Choroid plexus epithelial cell (primary cell): ENCODE data around the gene TSPY4.
"Not testable (repeated sequence)": the region's sequence is repeated elsewhere in the genome, so short reads cannot be mapped to it uniquely, and the experiment has no call there.

Experiments used
- DNase-seq: peaks from one replicate; pipeline ENCODE4 v3.0.0-alpha.2; 2010; ENCODE audit warnings: low read depth
- H3K4me3 ChIP-seq: 2 replicates; pipeline ENCODE4 v1.5.1; 2011; ENCODE audit warnings: low read depth, mild to moderate bottlenecking, control low read depth, low read length, moderate library complexity
- TF ChIP-seq, protein P1 (sequence below): conservative IDR thresholded peaks from 2 replicates; pipeline ENCODE4 v1.5.1; 2011; ENCODE audit warnings: low read depth, mild to moderate bottlenecking, control low read depth, inconsistent platforms, low read length, moderate library complexity

Gene TSPY4, protein sequence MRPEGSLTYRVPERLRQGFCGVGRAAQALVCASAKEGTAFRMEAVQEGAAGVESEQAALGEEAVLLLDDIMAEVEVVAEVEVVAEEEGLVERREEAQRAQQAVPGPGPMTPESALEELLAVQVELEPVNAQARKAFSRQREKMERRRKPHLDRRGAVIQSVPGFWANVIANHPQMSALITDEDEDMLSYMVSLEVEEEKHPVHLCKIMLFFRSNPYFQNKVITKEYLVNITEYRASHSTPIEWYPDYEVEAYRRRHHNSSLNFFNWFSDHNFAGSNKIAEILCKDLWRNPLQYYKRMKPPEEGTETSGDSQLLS

DNA sequence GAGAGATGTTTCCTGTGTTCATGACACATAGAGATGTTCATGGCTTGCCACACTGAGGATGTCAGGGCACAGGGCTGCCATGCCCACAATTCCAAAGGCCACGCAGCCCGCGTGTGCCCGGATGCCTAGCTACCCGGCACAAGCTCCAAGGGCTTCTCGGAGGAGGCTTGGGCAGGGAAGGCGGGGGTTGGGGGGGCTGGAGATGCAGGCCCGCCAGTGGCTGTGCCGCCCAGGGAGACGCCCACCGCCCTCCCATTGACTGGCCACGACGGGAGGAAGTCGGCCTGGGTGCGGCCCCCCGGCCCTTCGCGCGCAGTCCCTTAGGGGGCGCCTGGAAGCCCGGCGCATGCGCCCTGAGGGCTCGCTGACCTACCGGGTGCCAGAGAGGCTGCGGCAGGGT, at the start of gene TSPY4:
Gene TSPY4 (plus strand): TSS at position 301 of the 400 bp plus-strand sequence. CDS start 46 bp downstream, at position 347.
- H3K4me3 ChIP-seq, DNase-seq: not testable (repeated sequence)

- H3K4me3 ChIP-seq, result no peak overlapping the region
- DNase-seq, result no peak
- TF ChIP-seq, protein P1, sequence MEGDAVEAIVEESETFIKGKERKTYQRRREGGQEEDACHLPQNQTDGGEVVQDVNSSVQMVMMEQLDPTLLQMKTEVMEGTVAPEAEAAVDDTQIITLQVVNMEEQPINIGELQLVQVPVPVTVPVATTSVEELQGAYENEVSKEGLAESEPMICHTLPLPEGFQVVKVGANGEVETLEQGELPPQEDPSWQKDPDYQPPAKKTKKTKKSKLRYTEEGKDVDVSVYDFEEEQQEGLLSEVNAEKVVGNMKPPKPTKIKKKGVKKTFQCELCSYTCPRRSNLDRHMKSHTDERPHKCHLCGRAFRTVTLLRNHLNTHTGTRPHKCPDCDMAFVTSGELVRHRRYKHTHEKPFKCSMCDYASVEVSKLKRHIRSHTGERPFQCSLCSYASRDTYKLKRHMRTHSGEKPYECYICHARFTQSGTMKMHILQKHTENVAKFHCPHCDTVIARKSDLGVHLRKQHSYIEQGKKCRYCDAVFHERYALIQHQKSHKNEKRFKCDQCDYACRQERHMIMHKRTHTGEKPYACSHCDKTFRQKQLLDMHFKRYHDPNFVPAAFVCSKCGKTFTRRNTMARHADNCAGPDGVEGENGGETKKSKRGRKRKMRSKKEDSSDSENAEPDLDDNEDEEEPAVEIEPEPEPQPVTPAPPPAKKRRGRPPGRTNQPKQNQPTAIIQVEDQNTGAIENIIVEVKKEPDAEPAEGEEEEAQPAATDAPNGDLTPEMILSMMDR, result no peak
These were observed 16.3 kb upstream of the TSPY4 start for GRCh38 chrY:9320996-9321395.

DNA sequence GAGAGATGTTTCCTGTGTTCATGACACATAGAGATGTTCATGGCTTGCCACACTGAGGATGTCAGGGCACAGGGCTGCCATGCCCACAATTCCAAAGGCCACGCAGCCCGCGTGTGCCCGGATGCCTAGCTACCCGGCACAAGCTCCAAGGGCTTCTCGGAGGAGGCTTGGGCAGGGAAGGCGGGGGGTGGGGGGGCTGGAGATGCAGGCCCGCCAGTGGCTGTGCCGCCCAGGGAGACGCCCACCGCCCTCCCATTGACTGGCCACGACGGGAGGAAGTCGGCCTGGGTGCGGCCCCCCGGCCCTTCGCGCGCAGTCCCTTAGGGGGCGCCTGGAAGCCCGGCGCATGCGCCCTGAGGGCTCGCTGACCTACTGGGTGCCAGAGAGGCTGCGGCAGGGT, 20.2 kb downstream of the TSPY4 start, which contains the start of gene TSPY8:
Gene TSPY8 (plus strand): TSS at position 301 of the 400 bp plus-strand sequence. CDS start 46 bp downstream, at position 347.
- not testable (repeated sequence) for DNase-seq

More for the DNA sequence above, 20.2 kb downstream of the TSPY4 start, which contains the start of gene TSPY8:
- H3K4me3 ChIP-seq, result not testable (repeated sequence)
